GM12878 (cell line): ENCODE data around the gene RFXANK. TPM values are rescaled to one million over a fixed set of nuclear protein-coding genes. Genes with fewer than 3 reads are reported as not detected.

Experiments
- ATAC-seq: fragments of 200-7000 bp; cut with Tn5 transposase; 3 replicates; pipeline ENCODE4 v1.9.1; 2020; ENCODE audit warnings: mild to moderate bottlenecking, moderate library complexity
- BruUV-seq: library from RNA; stranded (reverse); fragments of 400-500 nt; replicated peaks from 2 replicates; lab custom pipeline; 2021; lab: Mats Ljungman, UMichigan
- CTCF ChIA-PET: fragments of 300-600 bp; sonication (Branson Sonifier 250); formaldehyde crosslinking; extraction: SDS; loops from one replicate; lab custom pipeline; 2021; ENCODE audit warnings: inconsistent platforms; lab: Yijun Ruan, JAX
- POLR2A ChIA-PET: fragments of 350-600 bp; formaldehyde crosslinking; extraction: SDS; loops from one replicate; lab custom pipeline; 2021; ENCODE audit warnings: inconsistent platforms; lab: Charles Lee
- RAD21 ChIA-PET: fragments of 300-600 bp; sonication (Branson Sonifier 250); formaldehyde crosslinking; loops from one replicate; lab custom pipeline; 2023; ENCODE audit warnings: antibody characterized with exemption; ENCODE audit not compliant: unreplicated experiment; lab: Charles Lee
- SMC1A ChIA-PET: fragments of 300-600 bp; sonication (Branson Sonifier 250); formaldehyde crosslinking; loops from one replicate; lab custom pipeline; 2023; ENCODE audit not compliant: unreplicated experiment, uncharacterized antibody; lab: Charles Lee
- DNase-seq: peaks from one replicate; pipeline ENCODE4 v3.0.0-alpha.2; 2011; ENCODE audit warnings: low read depth, low spot score
- FAIRE-seq: peaks from 3 replicates; lab custom pipeline; 2011; peaks lifted over from hg19 to GRCh38; lab: Jason Lieb, UNC
- H2AFZ ChIP-seq: 2 replicates; pipeline ENCODE4 v1.6.0; 2011; ENCODE audit warnings: low read depth, low read length, control low read depth; ENCODE audit not compliant: control insufficient read depth
- H3K27ac ChIP-seq: 2 replicates; pipeline ENCODE4 v1.5.1; 2011; ENCODE audit warnings: control low read depth; ENCODE audit not compliant: control insufficient read depth, insufficient read depth
- H3K27me3 ChIP-seq, 2 experiments: replicated peaks in 1 of 2; 2 replicates each; pipeline versions ENCODE4 v1.6.0 to v1.6.1; 2011; ENCODE audit warnings: low read length in 1 of 2; ENCODE audit not compliant: control insufficient read depth in 2 of 2, insufficient read depth in 2 of 2
- H3K36me3 ChIP-seq, 2 experiments: 2 replicates each; pipeline ENCODE4 v1.5.1; 2011; ENCODE audit warnings: low read length in 1 of 2; ENCODE audit not compliant: control insufficient read depth in 2 of 2, insufficient read depth in 2 of 2
- H3K4me1 ChIP-seq: 2 replicates; pipeline ENCODE4 v1.6.1; 2011; ENCODE audit warnings: mild to moderate bottlenecking, low read length, moderate library complexity, mixed read lengths; ENCODE audit not compliant: control insufficient read depth, insufficient read depth
- H3K4me2 ChIP-seq: 2 replicates; pipeline ENCODE4 v1.6.0; 2011; ENCODE audit warnings: control low read depth; ENCODE audit not compliant: control insufficient read depth, insufficient read depth
- H3K4me3 ChIP-seq: fragments of 200-600 bp; sonication (generic); 2 replicates; pipeline ENCODE4 v1.5.1; 2016
- H3K79me2 ChIP-seq: 2 replicates; pipeline ENCODE4 v1.6.0; 2011; ENCODE audit warnings: low read length; ENCODE audit not compliant: control insufficient read depth, insufficient read depth
- H3K9ac ChIP-seq: 2 replicates; pipeline ENCODE4 v1.8.0; 2011; ENCODE audit warnings: low read length, control low read depth, mixed read lengths; ENCODE audit not compliant: control insufficient read depth, insufficient read depth
- H3K9me3 ChIP-seq: replicated peaks from 3 replicates; pipeline ENCODE4 v1.5.1; 2011; ENCODE audit warnings: mild to moderate bottlenecking, low read length; ENCODE audit not compliant: control insufficient read depth, insufficient read depth
- H4K20me1 ChIP-seq: 2 replicates; pipeline ENCODE4 v1.6.0; 2011; ENCODE audit not compliant: control insufficient read depth, insufficient read depth
- CBX5 ChIP-seq: sonication (generic); IDR thresholded peaks from 2 replicates; pipeline ENCODE4 v1.6.1; 2016; ENCODE audit warnings: low read depth, moderate library complexity, mild to moderate bottlenecking, inconsistent platforms
- NFIC ChIP-seq: IDR thresholded peaks from 2 replicates; pipeline ENCODE4 v1.6.1; 2012; ENCODE audit warnings: low read depth, mild to moderate bottlenecking, inconsistent platforms, low read length, moderate library complexity
- NFXL1 ChIP-seq: fragments of 450-650 bp; IDR thresholded peaks from 2 replicates; pipeline ENCODE4 v1.6.1; 2017; ENCODE audit warnings: antibody characterized with exemption, mild to moderate bottlenecking, borderline replicate concordance
- PML ChIP-seq: IDR thresholded peaks from 2 replicates; pipeline ENCODE4 v1.6.1; 2012; ENCODE audit warnings: low read length, inconsistent platforms
- ZNF24 ChIP-seq: fragments of 450-650 bp; IDR thresholded peaks from 2 replicates; pipeline ENCODE4 v1.6.1; 2017; ENCODE audit warnings: antibody characterized with exemption, mild to moderate bottlenecking
- WGBS: methylation state at CpG from one replicate; pipeline ENCODE4 v1.1.6; 2016; ENCODE audit warnings: low lambda C conversion rate; ENCODE audit not compliant: insufficient replicate concordance, insufficient coverage; ENCODE audit errors: missing lambda C conversion rate; 5-methylcytosine and 5-hydroxymethylcytosine counted together
- in situ Hi-C: fragments of 300-500 bp; cut with MboI; formaldehyde crosslinking; loops from 9 replicates; pipeline ENCODE4 v1.14.3; 2018; ENCODE audit warnings: mixed read lengths
- intact Hi-C: fragments of 100-400 bp; cut with micrococcal nuclease; formaldehyde crosslinking; loops from one replicate; pipeline ENCODE4 v1.14.2; 2022; ENCODE audit not compliant: unreplicated experiment
- polyA plus RNA-seq, 11 experiments: library from polyadenylated mRNA; depleted of rRNA in 4 of 11; unstranded in 6 of 11; stranded (reverse) in 5 of 11; fragments of >200 nt; fragmentation: Nextera tagmentation in 4 of 11; fragmentation: Illumina TruSeq in 1 of 11; extraction: Ambion mirVana in 4 of 11; extraction: Trizol in 1 of 11; gene quantifications; 1 replicate in 1 of 11; 2 replicates in 10 of 11; pipeline versions ENCODE4 v1.2.1 to v1.2.3, GENCODE V29; 2011 to 2016; ENCODE audit warnings: inconsistent platforms in 2 of 11, missing spikeins in 2 of 11, low read depth in 1 of 11
- total RNA-seq, 4 experiments: library from RNA; depleted of rRNA in 3 of 4; stranded (reverse); fragments of >200 nt in 3 of 4; fragmentation: Illumina TruSeq in 1 of 4; extraction: Trizol in 1 of 4; gene quantifications; 2 replicates each; pipeline versions ENCODE4 v1.2.1 to v1.2.3, GENCODE V29; 2013 to 2021

Gene RFXANK
- total and polyA plus RNA-seq, 10 of the 15 experiments (the other 5 are each of a cell fraction or from before 2014, with no cell fraction given) = 70.8 to 125 (median 95.7) TPM

DNA sequence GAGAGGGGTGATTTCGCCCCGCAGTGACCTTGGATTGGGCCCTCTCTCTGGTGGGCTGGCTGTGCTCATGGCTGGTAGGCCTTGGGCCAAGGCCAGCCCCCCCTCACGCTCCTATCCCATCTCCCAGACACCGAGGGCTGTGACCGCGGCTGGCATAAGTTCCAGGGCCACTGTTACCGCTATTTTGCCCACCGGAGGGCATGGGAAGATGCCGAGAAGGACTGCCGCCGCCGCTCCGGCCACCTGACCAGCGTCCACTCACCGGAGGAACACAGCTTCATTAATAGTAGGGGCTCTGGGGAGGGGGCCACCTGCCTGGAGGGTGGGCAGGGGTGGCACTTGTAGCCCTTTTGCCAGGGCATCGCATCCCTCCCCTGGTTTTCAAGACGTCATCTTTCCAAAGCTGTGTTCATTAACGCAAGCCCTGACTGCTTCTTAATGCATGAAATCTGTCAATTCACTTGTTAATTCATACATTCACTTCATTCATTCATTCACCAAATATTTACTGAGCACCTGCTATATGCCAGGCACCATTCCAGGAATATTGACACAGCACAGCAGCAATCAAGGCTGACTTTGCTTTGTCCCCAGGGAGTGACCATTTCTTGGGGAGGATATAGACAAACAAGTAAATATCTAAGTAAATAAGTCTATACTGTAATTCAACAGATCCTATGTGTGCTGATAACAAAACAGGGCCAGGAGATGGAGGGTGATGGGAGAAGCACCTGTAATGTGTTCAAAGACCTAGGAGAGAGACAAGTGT is 46.3 kb downstream of the RFXANK start:
- 61% methylated on average over 17 of the region's 18 CpGs for WGBS

DNA sequence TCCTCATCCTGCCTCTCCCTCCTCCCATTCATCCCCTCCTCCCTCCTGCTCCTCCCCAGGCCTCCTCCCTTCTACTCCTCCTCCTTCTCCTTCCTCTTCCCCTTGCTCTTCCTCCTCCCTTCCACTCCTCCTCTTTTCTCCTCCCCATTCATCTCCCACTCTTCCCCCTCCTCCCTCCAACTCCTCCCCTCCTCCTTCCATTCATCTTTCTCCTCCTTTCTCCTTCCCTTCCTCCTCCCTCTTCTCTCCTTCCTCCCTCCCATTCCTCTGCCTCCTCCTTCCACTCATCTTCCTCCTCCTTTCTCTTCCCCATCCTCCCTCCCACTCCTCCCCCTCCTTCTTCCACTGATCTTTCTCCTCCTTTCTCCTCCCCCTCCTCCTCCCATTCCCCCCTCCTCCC is 47.6 kb downstream of the RFXANK start:
- H3K79me2 ChIP-seq = no peaks in the 10 kb centered on the region
- no peak for DNase-seq
- BruUV-seq = no TSS peak
- H3K36me3 ChIP-seq = no peaks in the 10 kb centered on the region
- intact Hi-C loops = no loop called here
- peaks cover 3% of the 10 kb centered on the region; the same call in 2 of the 3 replicates for H3K9me3 ChIP-seq
- no peak for ATAC-seq
- no peak for TF ChIP-seq PML
- peak; percentile 89 for TF ChIP-seq NFXL1
- RAD21 ChIA-PET = no interaction called here
- in situ Hi-C loops = no loop called here
- H3K4me1 ChIP-seq = no peaks in the 10 kb centered on the region
- FAIRE-seq = no peak
- CTCF ChIA-PET = no interaction called here
- H2AFZ ChIP-seq = no peak overlapping the region
- no peak overlapping the region for H3K27ac ChIP-seq
- no peak overlapping the region for H3K9ac ChIP-seq
- POLR2A ChIA-PET = no interaction called here
- no peak overlapping the region for H3K4me2 ChIP-seq
- no peaks in the 10 kb centered on the region for H3K27me3 ChIP-seq
- no peak overlapping the region for H3K4me3 ChIP-seq
- SMC1A ChIA-PET = no interaction called here
- no peaks in the 10 kb centered on the region for H4K20me1 ChIP-seq

More for the DNA sequence above, 46.3 kb downstream of the RFXANK start:
- H3K9me3 ChIP-seq = peaks cover 11% of the 10 kb centered on the region; the same call in 2 of the 3 replicates
- ATAC-seq (no peak), FAIRE-seq (no peak), DNase-seq (no peak)
- H3K4me1 ChIP-seq = no peaks in the 10 kb centered on the region
- no peaks in the 10 kb centered on the region for H3K27me3 ChIP-seq
- H2AFZ ChIP-seq = no peak overlapping the region
- in situ Hi-C loops = no loop called here
- CTCF ChIA-PET = no interaction called here
- no TSS peak for BruUV-seq
- no peak for TF ChIP-seq NFIC
- TF ChIP-seq CBX5 = no peak
- 0 out of 2 replicates have a peak, but pooled peaks have one; percentile 47 for TF ChIP-seq ZNF24
- TF ChIP-seq, all 136 proteins: peak for 1
- no peak overlapping the region for H3K27ac ChIP-seq
- H3K9ac ChIP-seq = no peak overlapping the region
- no peaks in the 10 kb centered on the region for H4K20me1 ChIP-seq
- SMC1A ChIA-PET = no interaction called here
- POLR2A ChIA-PET = no interaction called here
- no peaks in the 10 kb centered on the region for H3K79me2 ChIP-seq
- intact Hi-C loops = no loop called here
- no peaks in the 10 kb centered on the region for H3K36me3 ChIP-seq
- no peak overlapping the region for H3K4me3 ChIP-seq
- RAD21 ChIA-PET = no interaction called here
- H3K4me2 ChIP-seq = no peak overlapping the region
